Memory B cell (primary cell): ENCODE results near the gene VSTM1.

Experiments
- ATAC-seq: fragments of 150-1000 bp; cut with Tn5 transposase; 2 replicates; pipeline ENCODE4 v1.10.0; 2021; ENCODE audit warnings: low read depth, mild to moderate bottlenecking, moderate library complexity
- DNase-seq, 2 donors: peaks; one replicate each; pipeline ENCODE4 v3.0.0; 2022; ENCODE audit warnings: low spot score in 2 of 2
- H3K27ac Mint-ChIP-seq: one replicate; pipeline ENCODE4 v1.8.0; 2022; ENCODE audit warnings: mild to moderate bottlenecking, moderate library complexity, mixed read lengths
- H3K27me3 Mint-ChIP-seq: one replicate; pipeline ENCODE4 v1.8.0; 2022; ENCODE audit warnings: mixed read lengths
- H3K36me3 Mint-ChIP-seq: one replicate; pipeline ENCODE4 v1.8.0; 2022; ENCODE audit warnings: mild to moderate bottlenecking, mixed read lengths
- H3K4me1 Mint-ChIP-seq: one replicate; pipeline ENCODE4 v1.8.0; 2022; ENCODE audit warnings: mixed read lengths
- H3K4me3 Mint-ChIP-seq: one replicate; pipeline ENCODE4 v1.8.0; 2022; ENCODE audit warnings: mild to moderate bottlenecking, moderate library complexity, mixed read lengths
- H3K9me3 Mint-ChIP-seq: one replicate; pipeline ENCODE4 v1.8.0; 2022; ENCODE audit warnings: mixed read lengths

VSTM1 gene

DNA sequence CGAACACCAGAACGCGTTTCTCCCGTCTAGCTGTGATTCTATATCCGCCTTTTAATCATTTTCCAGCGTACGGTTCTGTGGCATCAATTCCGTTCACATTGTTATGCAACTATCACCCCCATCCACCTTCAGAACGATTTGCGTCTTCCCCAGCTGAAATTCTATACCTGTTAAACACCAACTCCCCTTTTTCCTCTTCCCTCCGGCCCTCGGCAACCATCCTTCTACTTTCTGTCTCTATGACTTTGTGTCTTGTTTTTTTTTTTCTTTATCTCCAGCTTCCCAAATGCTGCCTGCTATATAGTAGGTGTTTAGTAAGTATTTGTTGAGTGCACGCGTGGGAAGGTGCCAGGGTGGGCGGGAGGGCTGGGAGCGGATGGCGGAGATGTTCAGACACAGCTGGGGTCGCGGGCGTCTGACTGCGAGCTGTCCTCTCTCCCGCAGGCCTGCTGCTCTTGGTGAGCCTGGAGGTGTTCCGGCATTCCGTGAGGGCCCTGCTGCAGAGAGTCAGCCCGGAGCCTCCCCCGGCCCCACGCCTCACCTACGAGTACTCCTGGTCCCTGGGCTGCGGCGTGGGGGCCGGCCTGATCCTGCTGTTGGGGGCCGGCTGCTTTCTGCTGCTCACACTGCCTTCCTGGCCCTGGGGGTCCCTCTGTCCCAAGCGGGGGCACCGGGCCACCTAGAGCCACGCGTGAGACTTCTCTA, 52.0 kb downstream of the VSTM1 start:
- DNase-seq = no peak
- H3K27ac Mint-ChIP-seq = no peak overlapping the region
- H3K9me3 Mint-ChIP-seq = peaks cover 7% of the 10 kb centered on the region
- no peak overlapping the region for H3K4me3 Mint-ChIP-seq
- H3K27me3 Mint-ChIP-seq = peaks cover 8% of the 10 kb centered on the region
- H3K4me1 Mint-ChIP-seq = peaks cover 3% of the 10 kb centered on the region
- H3K36me3 Mint-ChIP-seq = peaks cover 6% of the 10 kb centered on the region
- no peak for ATAC-seq

DNA sequence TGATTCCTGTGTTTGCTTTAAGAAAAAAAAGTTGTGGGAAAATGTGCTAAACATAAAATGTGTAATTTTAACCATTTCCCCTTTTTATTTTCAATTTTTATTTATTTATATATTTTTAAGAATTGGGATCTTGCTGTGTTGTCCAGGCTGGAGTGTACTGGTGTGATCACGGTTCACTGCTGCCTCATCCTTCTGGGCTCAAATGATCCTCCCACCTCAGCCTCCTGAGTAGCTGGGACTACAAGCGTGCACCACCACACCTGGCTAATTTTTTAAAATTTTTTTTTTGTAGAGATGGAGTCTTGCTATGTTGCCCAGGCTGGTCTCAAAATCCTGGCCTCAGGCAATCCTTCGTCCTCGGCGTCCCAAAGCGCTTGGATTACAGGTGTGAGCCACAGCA, 53.2 kb downstream of the VSTM1 start:
- Mint-ChIP-seq H3K27me3 (peaks cover 8% of the 10 kb centered on the region), H3K4me3 (no peak overlapping the region), H3K36me3 (peaks cover 6% of the 10 kb centered on the region), H3K9me3 (peaks cover 4% of the 10 kb centered on the region), H3K4me1 (peaks cover 3% of the 10 kb centered on the region), H3K27ac (no peak overlapping the region)
- no peak for DNase-seq
- no peak for ATAC-seq

DNA sequence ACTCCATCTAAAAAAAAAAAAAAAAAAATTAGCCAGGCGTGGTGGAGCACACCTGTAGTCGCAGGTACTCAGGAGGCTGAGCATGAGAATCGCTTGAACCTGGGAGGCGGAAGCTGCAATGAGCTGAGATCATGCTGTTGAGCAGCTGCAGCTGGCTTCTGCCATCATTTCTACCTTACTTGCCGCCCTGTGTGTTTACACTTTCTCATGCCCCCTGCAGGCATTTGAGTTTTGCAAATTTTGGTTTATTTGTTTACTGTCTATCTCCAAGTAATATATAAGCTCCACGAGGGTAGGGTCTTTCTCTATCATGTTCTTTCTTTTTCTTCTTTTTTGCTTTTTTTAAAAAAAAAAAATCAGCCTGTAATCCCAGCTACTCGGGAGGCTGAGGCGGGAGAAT, 54.3 kb downstream of the VSTM1 start:
- Mint-ChIP-seq H3K27me3 (peaks cover 9% of the 10 kb centered on the region), H3K4me1 (no peaks in the 10 kb centered on the region), H3K36me3 (peaks cover 5% of the 10 kb centered on the region), H3K9me3 (peaks cover 3% of the 10 kb centered on the region), H3K4me3 (no peak overlapping the region), H3K27ac (no peak overlapping the region)
- DNase-seq = no peak
- no peak for ATAC-seq

- Mint-ChIP-seq H3K27ac (no peak overlapping the region), H3K4me1 (no peaks in the 10 kb centered on the region), H3K36me3 (no peaks in the 10 kb centered on the region), H3K27me3 (peaks cover 12% of the 10 kb centered on the region), H3K9me3 (peaks cover 2% of the 10 kb centered on the region), H3K4me3 (no peak overlapping the region)
- ATAC-seq = no peak
- no peak for DNase-seq
These were observed 61.0 kb downstream of the VSTM1 start for GRCh38 chr19:54002495-54003315.

DNA sequence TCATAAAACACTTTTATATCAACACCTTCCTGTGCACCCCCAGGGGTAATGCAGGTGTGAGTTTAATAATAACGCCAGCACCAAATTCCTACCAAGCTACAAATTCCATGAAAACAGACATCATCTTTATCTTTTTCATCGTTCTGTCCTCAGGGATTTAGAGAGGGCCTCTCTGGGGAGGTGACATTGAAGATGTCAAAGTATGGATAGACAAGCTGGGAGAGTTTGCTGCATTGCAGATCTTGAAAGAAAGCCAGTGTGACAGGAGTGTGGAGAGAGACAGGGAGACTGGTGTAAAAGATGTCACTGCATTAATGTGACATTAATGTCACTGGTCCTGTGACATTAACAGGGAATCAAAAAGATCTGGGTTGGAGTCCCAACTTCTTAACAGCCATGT, 62.2 kb downstream of the VSTM1 start:
- Mint-ChIP-seq H3K9me3 (peaks cover 2% of the 10 kb centered on the region), H3K4me3 (no peak overlapping the region), H3K36me3 (no peaks in the 10 kb centered on the region), H3K27ac (no peak overlapping the region), H3K27me3 (peaks cover 7% of the 10 kb centered on the region), H3K4me1 (no peaks in the 10 kb centered on the region)
- ATAC-seq (no peak), DNase-seq (no peak)

DNA sequence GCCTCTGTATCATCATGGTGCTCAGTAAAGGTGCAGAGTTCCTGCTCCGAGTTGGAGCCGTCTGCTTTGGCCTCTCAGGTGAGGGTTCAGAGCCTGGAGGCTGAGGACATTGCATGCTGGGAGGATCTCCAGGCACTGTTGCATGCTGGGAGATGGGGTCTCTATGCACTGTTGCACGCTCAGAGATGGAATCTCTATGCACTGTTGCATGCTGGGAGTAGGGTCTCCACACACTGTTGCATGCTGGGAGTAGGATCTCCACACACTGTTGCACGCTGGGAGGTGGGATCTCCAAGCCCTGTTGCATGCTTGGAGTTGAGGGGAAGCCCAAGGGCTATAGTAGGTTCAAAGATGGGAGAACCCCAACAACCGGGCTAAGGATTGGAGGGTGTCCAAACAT, 64.0 kb downstream of the VSTM1 start:
- H3K27ac Mint-ChIP-seq = no peak overlapping the region
- peaks cover 2% of the 10 kb centered on the region for H3K9me3 Mint-ChIP-seq
- H3K36me3 Mint-ChIP-seq = no peaks in the 10 kb centered on the region
- ATAC-seq (no peak), DNase-seq (no peak)
- no peaks in the 10 kb centered on the region for H3K4me1 Mint-ChIP-seq
- peaks cover 11% of the 10 kb centered on the region for H3K27me3 Mint-ChIP-seq
- no peak overlapping the region for H3K4me3 Mint-ChIP-seq

GRCh38 chr19:53998223-53998622, 65.5 kb downstream of the VSTM1 start:
- Mint-ChIP-seq H3K4me1 (no peaks in the 10 kb centered on the region), H3K9me3 (peaks cover 2% of the 10 kb centered on the region), H3K27ac (no peak overlapping the region), H3K4me3 (no peak overlapping the region), H3K27me3 (peaks cover 17% of the 10 kb centered on the region), H3K36me3 (peaks cover 2% of the 10 kb centered on the region)
- no peak for ATAC-seq
- no peak for DNase-seq

GRCh38 chr19:53994811-53995210, 68.9 kb downstream of the VSTM1 start:
- Mint-ChIP-seq H3K9me3 (no peaks in the 10 kb centered on the region), H3K4me1 (no peaks in the 10 kb centered on the region), H3K4me3 (no peak overlapping the region), H3K27me3 (peaks cover 16% of the 10 kb centered on the region), H3K27ac (no peak overlapping the region), H3K36me3 (peaks cover 2% of the 10 kb centered on the region)
- ATAC-seq (no peak), DNase-seq (no peak)

GRCh38 chr19:53993448-53993847, 70.2 kb downstream of the VSTM1 start:
- DNase-seq (no peak), ATAC-seq (no peak)
- Mint-ChIP-seq H3K9me3 (peaks cover 2% of the 10 kb centered on the region), H3K4me1 (no peaks in the 10 kb centered on the region), H3K27me3 (peaks cover 18% of the 10 kb centered on the region), H3K4me3 (no peak overlapping the region), H3K36me3 (peaks cover 3% of the 10 kb centered on the region), H3K27ac (no peak overlapping the region)

DNA sequence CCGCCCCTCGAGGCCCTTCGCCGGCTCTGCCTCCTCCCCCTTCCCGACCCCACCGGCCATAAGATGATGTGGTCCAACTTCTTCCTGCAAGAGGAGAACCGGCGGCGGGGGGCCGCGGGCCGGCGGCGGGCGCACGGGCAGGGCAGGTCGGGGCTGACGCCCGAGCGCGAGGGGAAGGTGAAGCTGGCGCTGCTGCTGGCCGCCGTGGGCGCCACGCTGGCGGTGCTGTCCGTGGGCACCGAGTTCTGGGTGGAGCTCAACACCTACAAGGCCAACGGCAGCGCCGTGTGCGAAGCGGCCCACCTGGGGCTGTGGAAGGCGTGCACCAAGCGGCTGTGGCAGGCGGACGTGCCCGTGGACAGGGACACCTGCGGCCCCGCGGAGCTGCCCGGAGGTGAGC, 70.9 kb downstream of the VSTM1 start:
- peaks cover 18% of the 10 kb centered on the region for H3K27me3 Mint-ChIP-seq
- peaks cover 3% of the 10 kb centered on the region for H3K36me3 Mint-ChIP-seq
- DNase-seq (no peak), ATAC-seq (no peak)
- no peak overlapping the region for H3K4me3 Mint-ChIP-seq
- peaks cover 2% of the 10 kb centered on the region for H3K9me3 Mint-ChIP-seq
- H3K27ac Mint-ChIP-seq = no peak overlapping the region
- H3K4me1 Mint-ChIP-seq = no peaks in the 10 kb centered on the region

DNA sequence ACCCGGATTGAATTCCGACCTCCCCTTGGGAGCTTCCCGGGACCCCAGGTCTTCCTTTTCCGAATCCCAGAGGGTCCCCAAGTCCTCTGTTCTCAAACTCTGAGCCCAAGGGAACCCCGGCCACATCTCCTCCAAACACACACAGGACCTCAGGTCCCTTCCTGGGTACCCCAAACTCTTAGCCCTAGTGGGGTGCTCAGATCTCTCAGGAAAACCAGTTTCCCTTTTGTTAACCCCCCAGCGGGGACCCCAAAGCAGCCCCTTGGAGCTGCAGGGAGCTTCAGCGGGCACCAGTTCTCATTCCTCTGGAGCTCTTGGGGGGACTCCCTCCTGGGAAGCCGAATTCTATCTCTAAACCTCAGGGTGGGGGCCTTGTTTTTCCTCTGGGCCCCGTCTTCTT, 71.5 kb downstream of the VSTM1 start:
- peaks cover 18% of the 10 kb centered on the region for H3K27me3 Mint-ChIP-seq
- no peak for DNase-seq
- peaks cover 3% of the 10 kb centered on the region for H3K36me3 Mint-ChIP-seq
- H3K4me3 Mint-ChIP-seq = no peak overlapping the region
- peaks cover 2% of the 10 kb centered on the region for H3K9me3 Mint-ChIP-seq
- ATAC-seq = no peak
- H3K27ac Mint-ChIP-seq = no peak overlapping the region
- H3K4me1 Mint-ChIP-seq = no peaks in the 10 kb centered on the region

- no peak for DNase-seq
- Mint-ChIP-seq H3K9me3 (peaks cover 2% of the 10 kb centered on the region), H3K27ac (no peak within 1 kb of the TSS), H3K4me1 (no peaks in the 10 kb centered on the region), H3K36me3 (peaks cover 3% of the 10 kb centered on the region), H3K27me3 (peaks cover 18% of the 10 kb centered on the region), H3K4me3 (no peak within 1 kb of the TSS)
- no peak for ATAC-seq
These were observed 72.2 kb downstream of the VSTM1 start, which contains the start of gene CACNG6 for GRCh38 chr19:53991224-53992113. CACNG6 (plus strand) TSS chr19:53991637; CDS start chr19:53992878, 1,241 bp downstream.
